Naive thymus-derived CD8-positive, alpha-beta T cell (primary cell): ENCODE data around the gene BECN2. TPM values are rescaled to one million over a fixed set of nuclear protein-coding genes. Genes with fewer than 3 reads are reported as not detected.

Source experiments
- polyA plus RNA-seq, 3 donors: library from polyadenylated mRNA; unstranded; fragments of 300-500 nt; fragmentation: Illumina TruSeq; gene quantifications; one replicate each; pipeline ENCODE4 v1.2.3, GENCODE V29; 2021
- total RNA-seq, 8 experiments: library from RNA in 2 of 8; stranded (reverse) in 2 of 8; gene quantifications; one replicate each; pipeline ENCODE4 v1.2.3 and lab custom pipeline; 2021 to 2026

BECN2 gene
- total and polyA plus RNA-seq, 5 experiments from 2014 or later = not detected

Other genes starting within 250 kb of the BECN2 start
- gene EXO1, start 109.6 kb upstream of the BECN2 start, total RNA-seq = under 1 TPM in 1 of 2 experiments, not detected in 1; 0.62 TPM
- gene EXO1, start 109.6 kb upstream of the BECN2 start, polyA plus RNA-seq = under 1 TPM in 1 of 3 donors, not detected in 2; 0.42 TPM
- gene MAP1LC3C, start 41.3 kb downstream of the BECN2 start, total RNA-seq = not detected
- gene MAP1LC3C, start 41.3 kb downstream of the BECN2 start, polyA plus RNA-seq = not detected